Neural progenitor cell (in vitro differentiated cells): ENCODE results near the gene PHLDB2.

Source experiments
- EZH2phosphoT487 ChIP-seq: fragments of 200-600 bp; sonication (generic); IDR thresholded peaks from 2 replicates; pipeline ENCODE4 v1.6.1; 2017; ENCODE audit warnings: antibody characterized with exemption
- TF ChIP-seq, protein P1 (sequence below): fragments of 200-600 bp; sonication (generic); IDR thresholded peaks from 2 replicates; pipeline ENCODE4 v1.5.1; 2017; ENCODE audit warnings: antibody characterized with exemption, mild to moderate bottlenecking

DNA sequence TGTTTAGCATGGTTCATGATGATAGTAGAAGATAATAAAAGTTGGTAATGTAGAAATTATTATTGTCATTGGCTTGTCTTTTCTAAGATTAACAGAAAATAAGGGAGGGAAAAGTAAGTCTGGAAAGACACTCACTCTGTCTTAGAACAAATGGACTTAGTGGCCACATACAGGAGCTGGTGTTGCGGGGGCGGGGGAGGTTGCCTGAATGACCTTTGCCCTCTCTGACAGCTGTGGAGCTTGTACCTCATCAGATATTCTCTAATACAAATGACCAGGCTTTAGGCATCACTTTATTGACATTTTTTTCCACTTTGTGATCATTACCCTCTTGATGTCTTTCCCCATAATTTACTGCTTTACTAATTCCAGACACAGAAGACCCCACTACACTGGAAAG, 145.6 kb downstream of the PHLDB2 start:
- TF ChIP-seq, protein P1, sequence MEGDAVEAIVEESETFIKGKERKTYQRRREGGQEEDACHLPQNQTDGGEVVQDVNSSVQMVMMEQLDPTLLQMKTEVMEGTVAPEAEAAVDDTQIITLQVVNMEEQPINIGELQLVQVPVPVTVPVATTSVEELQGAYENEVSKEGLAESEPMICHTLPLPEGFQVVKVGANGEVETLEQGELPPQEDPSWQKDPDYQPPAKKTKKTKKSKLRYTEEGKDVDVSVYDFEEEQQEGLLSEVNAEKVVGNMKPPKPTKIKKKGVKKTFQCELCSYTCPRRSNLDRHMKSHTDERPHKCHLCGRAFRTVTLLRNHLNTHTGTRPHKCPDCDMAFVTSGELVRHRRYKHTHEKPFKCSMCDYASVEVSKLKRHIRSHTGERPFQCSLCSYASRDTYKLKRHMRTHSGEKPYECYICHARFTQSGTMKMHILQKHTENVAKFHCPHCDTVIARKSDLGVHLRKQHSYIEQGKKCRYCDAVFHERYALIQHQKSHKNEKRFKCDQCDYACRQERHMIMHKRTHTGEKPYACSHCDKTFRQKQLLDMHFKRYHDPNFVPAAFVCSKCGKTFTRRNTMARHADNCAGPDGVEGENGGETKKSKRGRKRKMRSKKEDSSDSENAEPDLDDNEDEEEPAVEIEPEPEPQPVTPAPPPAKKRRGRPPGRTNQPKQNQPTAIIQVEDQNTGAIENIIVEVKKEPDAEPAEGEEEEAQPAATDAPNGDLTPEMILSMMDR, result no peak
- TF ChIP-seq EZH2phosphoT487, result no peak
